OCI-LY7 (cell line): ENCODE measurements around the gene RNF223.

Source experiments
- CTCF ChIP-seq: fragments of 200-600 bp; sonication (generic); conservative IDR thresholded peaks from 2 replicates; pipeline ENCODE4 v1.5.1; 2014; ENCODE audit warnings: mild to moderate bottlenecking, antibody characterized with exemption, low read length, moderate library complexity, mixed read lengths
- EZH2phosphoT487 ChIP-seq: fragments of 200-600 bp; sonication (generic); IDR thresholded peaks from 2 replicates; pipeline ENCODE4 v1.6.1; 2018; ENCODE audit warnings: low read depth, borderline replicate concordance, mild to moderate bottlenecking, mixed run types, antibody characterized with exemption, low read length, moderate library complexity, mixed read lengths

GRCh38 chr1:1041092-1041523, 33.0 kb downstream of the RNF223 start:
- no peak for TF ChIP-seq CTCF
- TF ChIP-seq EZH2phosphoT487: no peak
